SJSA1 (cell line): ENCODE data around the gene YWHAQ. TPM values are rescaled to one million over a fixed set of nuclear protein-coding genes. Genes with fewer than 3 reads are reported as not detected.
"Not testable (repeated sequence)": the region's sequence is repeated elsewhere in the genome, so short reads cannot be mapped to it uniquely, and the experiment has no call there.

Experiments
- DNase-seq, 2 experiments: peaks; one replicate each; pipeline ENCODE4 v3.0.0-alpha.2; 2015 to 2020; ENCODE audit warnings: low spot score in 2 of 2, low read depth in 1 of 2
- H3K27ac ChIP-seq: fragments of 250-450 bp; sonication (Bioruptor Pico); 2 replicates; pipeline ENCODE4 v1.5.1; 2020; ENCODE audit warnings: mild to moderate bottlenecking, moderate library complexity
- H3K27me3 ChIP-seq: fragments of 250-450 bp; sonication (Bioruptor Pico); replicated peaks from 2 replicates; pipeline ENCODE4 v1.5.1; 2020; ENCODE audit warnings: mild to moderate bottlenecking, moderate library complexity
- H3K36me3 ChIP-seq: fragments of 250-450 bp; sonication (Bioruptor Pico); 2 replicates; pipeline ENCODE4 v1.5.1; 2020; ENCODE audit warnings: mild to moderate bottlenecking
- H3K4me1 ChIP-seq: fragments of 250-450 bp; sonication (Bioruptor Pico); replicated peaks from 2 replicates; pipeline ENCODE4 v1.6.1; 2021; ENCODE audit warnings: mild to moderate bottlenecking
- H3K4me3 ChIP-seq: fragments of 250-450 bp; sonication (Bioruptor Pico); 2 replicates; pipeline ENCODE4 v1.5.1; 2020; ENCODE audit warnings: mild to moderate bottlenecking
- H3K9me3 ChIP-seq: fragments of 250-450 bp; sonication (Bioruptor Pico); replicated peaks from 2 replicates; pipeline ENCODE4 v1.5.1; 2020; ENCODE audit warnings: mild to moderate bottlenecking
- total RNA-seq: library from RNA; depleted of rRNA; stranded (reverse); fragments of >200 nt; shearing (Covaris generic); gene quantifications from 2 replicates; pipeline ENCODE4 v1.2.3, GENCODE V29; 2014

Gene YWHAQ
- total RNA-seq, 1 experiment from 2014 or later: 491 TPM

GRCh38 chr2:9584902-9585301, 45.9 kb downstream of the YWHAQ start:
- DNase-seq: not testable (repeated sequence)

GRCh38 chr2:9582624-9583023, 48.2 kb downstream of the YWHAQ start:
- Histone ChIP-seq H3K27me3 (no peaks in the 10 kb centered on the region), H3K4me3 (no peak overlapping the region), H3K4me1 (no peaks in the 10 kb centered on the region), H3K36me3 (peaks cover 59% of the 10 kb centered on the region), H3K9me3 (no peaks in the 10 kb centered on the region), H3K27ac (no peak overlapping the region)
- no peak for DNase-seq

More at GRCh38 chr2:9584902-9585301, 45.9 kb downstream of the YWHAQ start:
- H3K9me3 ChIP-seq, H3K4me1 ChIP-seq, H3K27me3 ChIP-seq, H3K27ac ChIP-seq, H3K4me3 ChIP-seq: not testable (repeated sequence)
- peaks cover 78% of the 10 kb centered on the region for H3K36me3 ChIP-seq

GRCh38 chr2:9578467-9579235, 52.1 kb downstream of the YWHAQ start:
- Histone ChIP-seq H3K27me3 (no peaks in the 10 kb centered on the region), H3K9me3 (no peaks in the 10 kb centered on the region), H3K27ac (no peak overlapping the region), H3K36me3 (peaks cover 24% of the 10 kb centered on the region), H3K4me1 (peaks cover 7% of the 10 kb centered on the region), H3K4me3 (no peak overlapping the region)
- DNase-seq: no peak

- Histone ChIP-seq H3K27me3 (no peaks in the 10 kb centered on the region), H3K36me3 (peaks cover 5% of the 10 kb centered on the region; the same call in 1 of the 2 replicates), H3K27ac (no peak overlapping the region), H3K4me1 (peaks cover 15% of the 10 kb centered on the region), H3K9me3 (no peaks in the 10 kb centered on the region), H3K4me3 (no peak overlapping the region)
- DNase-seq: no peak
Measured at GRCh38 chr2:9574331-9574730, 56.5 kb downstream of the YWHAQ start.

- Histone ChIP-seq H3K36me3 (peaks cover 5% of the 10 kb centered on the region; the same call in 1 of the 2 replicates), H3K4me3 (no peak overlapping the region), H3K27ac (no peak overlapping the region), H3K9me3 (no peaks in the 10 kb centered on the region), H3K4me1 (peaks cover 15% of the 10 kb centered on the region), H3K27me3 (no peaks in the 10 kb centered on the region)
- no peak for DNase-seq
Measured at GRCh38 chr2:9573840-9574239, 57.0 kb downstream of the YWHAQ start.

GRCh38 chr2:9573013-9573720, 57.6 kb downstream of the YWHAQ start:
- Histone ChIP-seq H3K36me3 (peaks cover 5% of the 10 kb centered on the region; the same call in 1 of the 2 replicates), H3K9me3 (no peaks in the 10 kb centered on the region), H3K4me3 (no peak overlapping the region), H3K27ac (no peak overlapping the region), H3K27me3 (no peaks in the 10 kb centered on the region), H3K4me1 (peaks cover 15% of the 10 kb centered on the region)
- DNase-seq: no peak

GRCh38 chr2:9570182-9571060, 60.4 kb downstream of the YWHAQ start:
- Histone ChIP-seq H3K4me3 (no peak overlapping the region), H3K4me1 (peaks cover 21% of the 10 kb centered on the region), H3K27ac (no peak overlapping the region), H3K27me3 (no peaks in the 10 kb centered on the region), H3K9me3 (no peaks in the 10 kb centered on the region), H3K36me3 (peaks cover 5% of the 10 kb centered on the region; the same call in 1 of the 2 replicates)
- DNase-seq: no peak

GRCh38 chr2:9565436-9566153, 65.2 kb downstream of the YWHAQ start:
- peak; percentile 74 to 79 for DNase-seq
- no peak overlapping the region for H3K4me3 ChIP-seq
- peaks cover 2% of the 10 kb centered on the region; the same call in 1 of the 2 replicates for H3K36me3 ChIP-seq
- no peaks in the 10 kb centered on the region for H3K27me3 ChIP-seq
- H3K9me3 ChIP-seq: no peaks in the 10 kb centered on the region
- peaks cover 10% of the 10 kb centered on the region for H3K4me1 ChIP-seq
- peak overlapping the region; percentile 48 for H3K27ac ChIP-seq

- Histone ChIP-seq H3K36me3 (no peaks in the 10 kb centered on the region), H3K27me3 (no peaks in the 10 kb centered on the region), H3K4me3 (no peak overlapping the region), H3K4me1 (peaks cover 10% of the 10 kb centered on the region), H3K27ac (no peak overlapping the region), H3K9me3 (no peaks in the 10 kb centered on the region)
- DNase-seq: no peak
Measured at GRCh38 chr2:9560628-9561027, 70.2 kb downstream of the YWHAQ start.

GRCh38 chr2:9558948-9559381, 71.8 kb downstream of the YWHAQ start:
- peaks cover 11% of the 10 kb centered on the region for H3K4me1 ChIP-seq
- H3K9me3 ChIP-seq: no peaks in the 10 kb centered on the region
- no peaks in the 10 kb centered on the region for H3K27me3 ChIP-seq
- no peak for DNase-seq
- no peak overlapping the region for H3K4me3 ChIP-seq
- H3K36me3 ChIP-seq: peaks cover 3% of the 10 kb centered on the region; the same call in 1 of the 2 replicates
- no peak overlapping the region for H3K27ac ChIP-seq

- peak in 1 of 2 experiments; percentile 43 for DNase-seq
- H3K4me1 ChIP-seq: peaks cover 31% of the 10 kb centered on the region
- peak overlapping the region; percentile 87 for H3K27ac ChIP-seq
- no peaks in the 10 kb centered on the region for H3K27me3 ChIP-seq
- peaks cover 3% of the 10 kb centered on the region; the same call in 1 of the 2 replicates for H3K36me3 ChIP-seq
- H3K4me3 ChIP-seq: peak overlapping the region; percentile 62
- no peaks in the 10 kb centered on the region for H3K9me3 ChIP-seq
Measured at GRCh38 chr2:9556121-9556743, 74.6 kb downstream of the YWHAQ start.

GRCh38 chr2:9555297-9556120, 75.3 kb downstream of the YWHAQ start, which contains the start of gene ADAM17:
ADAM17 (minus strand) TSS chr2:9555830; CDS start chr2:9555605, 225 bp downstream.
- H3K27me3 ChIP-seq: no peaks in the 10 kb centered on the region
- peak within 1 kb of the TSS; percentile 62 for H3K4me3 ChIP-seq
- H3K27ac ChIP-seq: peak within 1 kb of the TSS; percentile 87
- no peaks in the 10 kb centered on the region for H3K9me3 ChIP-seq
- H3K36me3 ChIP-seq: peaks cover 3% of the 10 kb centered on the region; the same call in 1 of the 2 replicates
- H3K4me1 ChIP-seq: peaks cover 33% of the 10 kb centered on the region
- peak; percentile 98 for DNase-seq
